K562 treated with DMSO at 1 percent for 4 hours (cell line): Measurements from ENCODE around the gene ANKMY2. TPM values are rescaled to one million over a fixed set of nuclear protein-coding genes. Genes with fewer than 3 reads are reported as not detected.

ENCODE experiments used
- total RNA-seq: library from RNA; unstranded; fragments of 300-600 nt; gene quantifications from 2 replicates; pipeline ENCODE4 v1.2.3, GENCODE V29; 2022; ENCODE audit not compliant: insufficient read depth

The ANKMY2 gene
- 20.9 and 22.5 TPM in 2 replicates for total RNA-seq

GRCh38 chr7:16645593-16646471 is at the start of gene ANKMY2, which contains the start of gene BZW2:
ANKMY2 (minus strand) TSS chr7:16645754; CDS start chr7:16645573, 181 bp downstream.
BZW2 (plus strand) TSS chr7:16646181; CDS start chr7:16665444, 19,263 bp downstream.

Other genes with a start within 250 kb of the ANKMY2 start
- gene CRPPA, start 224.2 kb downstream of the ANKMY2 start, total RNA-seq: 3.1 and 3.8 TPM in 2 replicates
- gene SOSTDC1, start 180.0 kb downstream of the ANKMY2 start, total RNA-seq: 10.5 and 14.5 TPM in 2 replicates
- gene LRRC72, start 118.9 kb downstream of the ANKMY2 start, total RNA-seq: not detected in 2 replicates
- 67.3 and 73.0 TPM in 2 replicates for gene BZW2, start 427 bp upstream of the ANKMY2 start, total RNA-seq
- gene TSPAN13, start 108.0 kb upstream of the ANKMY2 start, total RNA-seq: 21.9 and 26.8 TPM in 2 replicates
- not detected in 2 replicates for gene AGR2, start 159.2 kb upstream of the ANKMY2 start, total RNA-seq
- not detected in 2 replicates for gene AGR3, start 236.2 kb upstream of the ANKMY2 start, total RNA-seq